Upper lobe of right lung (tissue), 1 donor: ENCODE measurements around the gene RPS6KL1. TPM values are rescaled to one million over a fixed set of nuclear protein-coding genes. Genes with fewer than 3 reads are reported as not detected.

Experiments used
- ATAC-seq: fragments of 200-7000 bp; cut with Tn5 transposase; one replicate; pipeline ENCODE4 v1.9.1; 2020; ENCODE audit warnings: mild to moderate bottlenecking, moderate library complexity
- DNase-seq: peaks from one replicate; pipeline ENCODE4 v3.0.0-alpha.2; 2020
- H3K27ac ChIP-seq: fragments of 200-600 bp; one replicate; pipeline ENCODE4 v1.8.0; 2022
- H3K27me3 ChIP-seq: fragments of 200-600 bp; one replicate; pipeline ENCODE4 v1.8.0; 2022; ENCODE audit warnings: mild to moderate bottlenecking
- H3K36me3 ChIP-seq: fragments of 200-600 bp; one replicate; pipeline ENCODE4 v1.8.0; 2022
- H3K4me1 ChIP-seq: fragments of 200-600 bp; one replicate; pipeline ENCODE4 v1.8.0; 2022
- H3K4me3 ChIP-seq: fragments of 200-600 bp; one replicate; pipeline ENCODE4 v1.8.0; 2022; ENCODE audit warnings: mild to moderate bottlenecking
- H3K9me3 ChIP-seq: fragments of 200-600 bp; one replicate; pipeline ENCODE4 v1.8.0; 2022
- intact Hi-C: fragments of 100-400 bp; cut with DNase I; formaldehyde crosslinking; loops from one replicate; pipeline ENCODE4 v1.11.0; 2022
- total RNA-seq: library from RNA; stranded (reverse); fragmentation: NEBNext Ultra II Directional; extraction: Animal tissue kit (Norgen Biotek cat#: 25700); gene quantifications from one replicate; pipeline ENCODE4 v1.2.1, GENCODE V29; 2021
- TF ChIP-seq, protein P1 (sequence below): fragments of 200-600 bp; IDR thresholded peaks from one replicate; pipeline ENCODE4 v1.8.0; 2022; ENCODE audit warnings: antibody characterized with exemption
- donor health status: DM: no; HTN: yes; CAD: no; lungs with severe emphysema.

The RPS6KL1 gene
- total RNA-seq, 1 donor from 2014 or later = 5.1 TPM

DNA sequence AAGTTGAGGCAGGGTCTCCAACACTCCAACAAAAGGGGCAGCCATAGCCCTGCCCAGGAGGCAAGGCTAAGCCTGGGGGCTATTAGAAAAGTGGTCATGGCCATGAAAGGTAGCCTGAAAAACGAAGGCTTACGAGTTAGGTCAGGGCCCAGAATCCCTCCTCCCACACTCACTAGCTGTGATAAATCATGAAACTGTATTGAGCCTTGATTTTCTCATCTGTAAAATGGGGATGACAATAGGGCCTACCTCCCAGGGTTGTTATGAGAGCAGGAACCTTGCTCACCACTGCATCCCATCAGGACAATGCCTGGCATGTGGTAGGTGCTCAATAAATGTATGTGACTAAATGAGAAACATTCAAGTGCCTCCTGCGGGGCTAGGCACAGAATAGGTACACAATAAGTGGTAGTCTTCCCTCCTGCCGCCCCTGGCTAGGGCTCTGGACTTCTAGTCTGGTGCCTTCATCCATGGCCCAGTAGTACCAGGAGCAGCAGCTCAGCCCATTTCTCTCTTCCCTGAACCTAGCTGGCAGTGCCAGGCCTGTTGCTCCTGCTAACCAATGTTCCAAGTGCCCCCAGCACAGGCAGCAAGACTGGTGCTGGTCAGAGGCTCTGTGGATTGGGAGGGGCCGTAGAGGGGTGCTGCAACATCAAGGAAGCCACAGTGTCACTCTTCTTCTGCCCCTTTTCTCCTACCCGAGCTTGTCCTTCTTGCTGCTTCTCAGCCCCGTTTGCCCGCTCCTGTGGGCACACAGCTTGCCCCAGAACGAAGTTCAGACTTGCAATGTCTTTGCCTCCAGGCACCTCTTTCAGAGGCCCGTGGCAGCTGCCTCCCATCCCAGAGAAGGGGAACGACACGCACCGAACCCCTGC, 24.5 kb upstream of the RPS6KL1 start:
- Histone ChIP-seq H3K27me3 (peaks cover 3% of the 10 kb centered on the region), H3K27ac (no peak overlapping the region), H3K36me3 (no peaks in the 10 kb centered on the region), H3K9me3 (no peaks in the 10 kb centered on the region), H3K4me1 (peaks cover 5% of the 10 kb centered on the region), H3K4me3 (no peak overlapping the region)
- no peak for DNase-seq
- intact Hi-C loops = loop anchor here (10.0 kb wide), 1 partner anchor 137 kb away; no protein-coding TSS in a partner anchor
- TF ChIP-seq, protein P1, sequence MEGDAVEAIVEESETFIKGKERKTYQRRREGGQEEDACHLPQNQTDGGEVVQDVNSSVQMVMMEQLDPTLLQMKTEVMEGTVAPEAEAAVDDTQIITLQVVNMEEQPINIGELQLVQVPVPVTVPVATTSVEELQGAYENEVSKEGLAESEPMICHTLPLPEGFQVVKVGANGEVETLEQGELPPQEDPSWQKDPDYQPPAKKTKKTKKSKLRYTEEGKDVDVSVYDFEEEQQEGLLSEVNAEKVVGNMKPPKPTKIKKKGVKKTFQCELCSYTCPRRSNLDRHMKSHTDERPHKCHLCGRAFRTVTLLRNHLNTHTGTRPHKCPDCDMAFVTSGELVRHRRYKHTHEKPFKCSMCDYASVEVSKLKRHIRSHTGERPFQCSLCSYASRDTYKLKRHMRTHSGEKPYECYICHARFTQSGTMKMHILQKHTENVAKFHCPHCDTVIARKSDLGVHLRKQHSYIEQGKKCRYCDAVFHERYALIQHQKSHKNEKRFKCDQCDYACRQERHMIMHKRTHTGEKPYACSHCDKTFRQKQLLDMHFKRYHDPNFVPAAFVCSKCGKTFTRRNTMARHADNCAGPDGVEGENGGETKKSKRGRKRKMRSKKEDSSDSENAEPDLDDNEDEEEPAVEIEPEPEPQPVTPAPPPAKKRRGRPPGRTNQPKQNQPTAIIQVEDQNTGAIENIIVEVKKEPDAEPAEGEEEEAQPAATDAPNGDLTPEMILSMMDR = no peak
- no peak for ATAC-seq

DNA sequence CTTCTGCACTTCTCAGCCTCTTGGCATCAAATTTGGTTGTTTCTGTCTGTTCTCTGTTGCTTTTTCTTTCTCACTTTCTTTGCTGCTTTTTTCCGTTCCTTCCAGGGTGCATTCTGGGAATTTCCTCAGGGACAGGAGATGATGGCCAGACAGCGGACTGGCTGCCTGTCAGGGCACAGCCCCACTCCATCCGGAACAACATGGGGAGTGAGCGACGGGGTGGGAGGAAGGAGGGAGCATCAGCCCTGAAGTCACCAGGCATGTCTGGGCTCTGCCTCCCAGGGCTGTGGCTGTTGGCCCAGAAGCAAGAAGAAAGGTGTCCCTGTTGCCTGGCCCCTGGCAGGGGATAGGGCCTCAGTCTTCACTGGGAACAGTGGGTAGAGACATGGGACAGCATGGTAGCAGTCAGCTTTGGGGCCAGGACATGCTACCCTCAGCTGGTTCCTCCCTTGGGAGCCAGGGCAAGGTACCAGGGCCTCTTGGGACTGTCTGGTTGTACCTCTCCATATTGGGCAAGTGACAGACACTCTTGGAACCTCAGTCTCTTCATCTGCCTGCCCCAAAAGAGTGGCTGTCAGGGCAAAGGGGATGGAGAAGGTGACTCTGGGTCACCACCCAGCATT, 23.7 kb upstream of the RPS6KL1 start:
- Histone ChIP-seq H3K27me3 (peaks cover 3% of the 10 kb centered on the region), H3K36me3 (no peaks in the 10 kb centered on the region), H3K4me1 (peaks cover 13% of the 10 kb centered on the region), H3K4me3 (no peak overlapping the region), H3K27ac (no peak overlapping the region), H3K9me3 (no peaks in the 10 kb centered on the region)
- ATAC-seq (no peak), DNase-seq (no peak)
- intact Hi-C loops = loop anchor here (10.0 kb wide), 1 partner anchor 138 kb away; no protein-coding TSS in a partner anchor
- TF ChIP-seq, protein P1 = peak; percentile 3

DNA sequence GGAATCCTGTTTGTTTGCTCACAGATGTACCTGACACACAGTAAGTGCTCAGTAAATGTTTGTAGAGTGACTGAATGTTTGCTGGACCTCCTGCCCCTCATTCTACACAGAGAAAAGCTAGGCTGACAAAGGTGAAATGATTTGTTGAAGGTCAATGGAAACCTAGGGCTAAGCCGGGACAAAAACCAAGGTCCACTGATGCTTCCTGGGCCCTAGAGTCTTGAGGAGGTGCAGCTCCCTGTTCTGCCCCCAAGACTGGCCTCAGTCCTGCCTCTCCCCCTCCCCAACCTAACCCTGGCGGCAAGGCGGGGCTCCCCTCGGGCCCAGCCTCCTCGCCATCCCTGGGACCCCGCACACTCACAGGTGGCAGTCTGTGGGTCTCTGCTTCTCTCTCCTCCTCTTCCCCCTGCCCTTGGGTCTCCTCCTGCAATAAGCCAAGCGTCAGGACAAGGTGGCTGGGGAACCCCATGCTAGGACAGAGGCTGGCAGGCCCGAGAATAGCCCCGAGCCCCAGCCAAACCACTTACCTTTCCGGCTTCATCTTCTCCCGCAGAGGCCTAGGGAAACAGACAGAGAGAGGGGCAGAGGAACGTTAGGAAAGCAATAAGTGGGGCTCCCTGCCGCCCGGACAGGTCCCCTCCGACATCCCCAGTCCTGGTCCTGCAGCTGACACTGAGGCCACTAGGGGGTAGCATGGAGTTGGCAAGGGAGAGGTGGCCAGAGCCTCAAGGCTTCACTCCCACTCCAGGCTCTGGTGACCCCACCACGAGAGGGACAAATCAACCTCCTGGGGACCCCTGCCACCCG, 23.0 kb upstream of the RPS6KL1 start:
- H3K4me3 ChIP-seq = no peak overlapping the region
- peaks cover 20% of the 10 kb centered on the region for H3K4me1 ChIP-seq
- intact Hi-C loops = loop anchor here (10.0 kb wide), 1 partner anchor 139 kb away; no protein-coding TSS in a partner anchor
- peaks cover 3% of the 10 kb centered on the region for H3K27me3 ChIP-seq
- ATAC-seq = peak; percentile 82
- H3K27ac ChIP-seq = no peak overlapping the region
- TF ChIP-seq, protein P1 = peak; percentile 95
- DNase-seq = peak; percentile 86
- no peaks in the 10 kb centered on the region for H3K9me3 ChIP-seq
- H3K36me3 ChIP-seq = no peaks in the 10 kb centered on the region

DNA sequence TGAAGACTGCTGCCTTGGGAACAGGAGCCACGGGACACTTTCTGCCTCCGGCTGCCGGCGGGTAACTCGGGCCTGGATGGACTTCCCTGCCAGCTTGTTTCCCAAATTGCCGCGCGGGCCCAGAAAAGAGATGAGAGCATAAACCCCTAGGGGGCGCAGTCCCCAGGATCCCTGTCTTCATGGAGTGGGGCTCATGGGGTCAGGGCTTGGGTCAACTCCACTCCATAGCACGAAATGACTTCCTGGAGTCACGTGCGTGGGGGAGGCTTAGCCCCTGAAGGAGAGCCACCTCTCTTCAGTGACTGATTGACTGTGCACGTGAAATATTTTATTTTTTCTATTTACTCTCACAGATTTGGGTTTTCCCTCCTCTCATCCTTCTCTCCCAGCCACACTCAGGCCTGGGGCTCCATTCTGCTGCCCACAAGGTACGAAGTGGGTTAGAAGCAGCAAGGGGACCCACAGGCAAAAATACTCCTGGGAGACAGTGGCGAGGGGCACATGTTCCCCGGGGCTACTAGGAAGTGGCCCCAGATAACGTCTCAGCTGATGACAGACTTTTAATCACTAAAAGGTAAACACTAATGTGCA, 22.3 kb upstream of the RPS6KL1 start:
- Histone ChIP-seq H3K9me3 (no peaks in the 10 kb centered on the region), H3K4me3 (no peak overlapping the region), H3K27me3 (peaks cover 3% of the 10 kb centered on the region), H3K27ac (no peak overlapping the region), H3K4me1 (peaks cover 26% of the 10 kb centered on the region), H3K36me3 (no peaks in the 10 kb centered on the region)
- TF ChIP-seq, protein P1 = peak; percentile 49
- intact Hi-C loops = loop anchor here (10.0 kb wide), 1 partner anchor 139 kb away; no protein-coding TSS in a partner anchor
- ATAC-seq (peak; percentile 27), DNase-seq (no peak)

DNA sequence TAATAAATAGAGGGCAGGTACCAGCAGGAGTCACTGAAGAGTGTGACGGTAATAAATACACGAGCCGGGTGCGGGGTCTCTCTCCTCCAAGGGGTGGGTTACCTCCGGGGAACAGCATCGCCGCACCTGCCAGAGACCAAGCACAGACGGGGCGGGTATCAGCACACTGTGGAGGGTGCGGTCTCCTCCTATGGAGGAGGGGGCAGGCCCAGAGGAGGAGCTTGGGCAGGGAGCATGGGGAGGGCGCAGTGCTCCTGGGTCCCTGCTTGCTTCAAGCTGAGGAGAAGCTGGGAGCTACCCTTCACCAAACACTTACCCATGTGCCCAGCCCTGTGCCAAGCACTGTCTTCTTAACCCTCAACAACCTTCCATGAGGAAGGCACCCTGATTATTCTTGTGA, 19.5 kb upstream of the RPS6KL1 start:
- H3K4me1 ChIP-seq = peaks cover 42% of the 10 kb centered on the region
- no peak for DNase-seq
- TF ChIP-seq, protein P1 = no peak
- no peaks in the 10 kb centered on the region for H3K9me3 ChIP-seq
- no peak overlapping the region for H3K4me3 ChIP-seq
- no peaks in the 10 kb centered on the region for H3K27me3 ChIP-seq
- intact Hi-C loops = loop anchor here (10.0 kb wide), 1 partner anchor 142 kb away; no protein-coding TSS in a partner anchor
- ATAC-seq = no peak
- peak overlapping the region; percentile 87 for H3K27ac ChIP-seq
- H3K36me3 ChIP-seq = no peaks in the 10 kb centered on the region
